CD4-positive, alpha-beta T cell treated with Interleukin-21 for 1 hour (primary cell): Measurements from ENCODE around the gene PSTPIP1.

Source experiments
- DNase-seq: peaks from one replicate; pipeline ENCODE4 v3.0.0-alpha.2; 2020

The PSTPIP1 gene

DNA sequence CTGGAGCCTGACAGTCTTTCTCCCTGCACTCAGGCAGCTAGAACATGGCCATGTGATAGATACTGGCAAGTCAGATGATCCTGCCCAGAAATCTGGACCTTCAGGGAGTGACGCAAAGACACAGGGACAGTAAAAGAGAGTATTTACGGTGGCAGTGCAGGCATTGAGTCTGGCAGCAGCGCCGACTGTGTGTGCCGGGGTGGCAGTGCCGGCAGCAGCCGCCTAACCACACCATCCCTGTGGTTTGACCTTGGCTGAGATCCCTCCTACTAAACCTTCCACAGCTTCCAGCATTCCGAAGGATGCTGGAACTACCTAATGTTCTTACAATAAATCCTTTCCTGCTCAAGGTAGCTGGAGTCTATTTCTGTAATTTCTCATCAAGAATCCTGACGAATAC, 80.6 kb downstream of the PSTPIP1 start:
- no peak for DNase-seq

- DNase-seq = no peak
Measured at GRCh38 chr15:77076323-77076915, 81.5 kb downstream of the PSTPIP1 start.

DNA sequence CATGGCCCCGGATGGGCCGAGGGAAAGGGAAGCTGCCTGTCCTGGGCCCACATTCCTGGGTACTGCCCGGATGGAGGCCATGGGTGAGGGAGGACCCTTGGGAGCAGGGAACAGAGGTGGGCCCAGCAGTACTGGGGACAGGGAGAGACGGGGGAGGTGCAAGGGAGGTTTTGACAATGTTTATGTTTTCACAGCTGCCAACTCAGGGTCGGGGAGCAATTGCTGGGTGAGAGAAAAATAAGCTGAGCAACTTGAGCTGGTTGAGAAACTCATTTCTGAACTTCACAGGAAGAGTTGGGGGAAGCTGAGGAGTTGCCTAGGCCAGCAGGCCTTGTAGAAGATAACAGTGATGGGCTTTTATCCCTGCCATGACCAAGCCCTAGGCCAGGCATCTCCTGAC, 87.0 kb downstream of the PSTPIP1 start:
- no peak for DNase-seq

DNA sequence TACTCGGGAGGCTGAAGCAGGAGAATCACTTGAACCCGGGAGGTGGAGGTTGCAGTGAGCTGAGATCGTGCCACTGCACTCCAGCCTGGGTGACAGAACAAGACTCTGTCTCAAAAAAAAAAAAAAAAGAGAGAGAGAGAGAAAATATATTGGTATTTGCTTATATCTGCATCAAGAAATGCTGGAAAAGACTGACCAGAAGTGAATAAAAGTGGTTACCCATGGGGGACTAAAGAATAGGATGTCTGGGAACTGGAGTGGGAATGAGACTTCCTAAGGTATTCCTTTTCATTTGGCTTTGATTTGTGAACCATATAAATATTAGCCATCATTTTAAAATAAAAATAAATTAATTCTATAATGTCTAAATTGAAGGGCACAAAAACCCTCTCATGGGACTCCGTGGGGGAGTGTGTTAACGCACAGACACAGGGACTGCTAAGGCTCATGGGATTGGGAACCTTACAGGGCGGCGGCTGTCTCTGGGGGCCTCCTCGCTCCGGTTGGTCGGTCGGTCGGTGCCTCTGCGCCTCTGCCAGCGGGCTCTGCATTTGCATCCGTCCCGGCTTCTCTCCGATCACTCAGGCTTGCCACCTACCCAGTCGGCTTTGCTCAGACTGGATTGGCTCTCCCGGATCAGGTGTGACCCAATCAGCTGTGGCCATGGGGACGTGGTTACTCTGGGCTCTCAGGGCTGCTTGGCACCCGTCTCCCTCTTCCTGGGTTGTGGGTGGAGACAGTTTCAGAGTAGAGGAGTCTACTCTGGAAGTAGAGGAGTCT, 88.6 kb downstream of the PSTPIP1 start:
- DNase-seq = peak; percentile 67

DNA sequence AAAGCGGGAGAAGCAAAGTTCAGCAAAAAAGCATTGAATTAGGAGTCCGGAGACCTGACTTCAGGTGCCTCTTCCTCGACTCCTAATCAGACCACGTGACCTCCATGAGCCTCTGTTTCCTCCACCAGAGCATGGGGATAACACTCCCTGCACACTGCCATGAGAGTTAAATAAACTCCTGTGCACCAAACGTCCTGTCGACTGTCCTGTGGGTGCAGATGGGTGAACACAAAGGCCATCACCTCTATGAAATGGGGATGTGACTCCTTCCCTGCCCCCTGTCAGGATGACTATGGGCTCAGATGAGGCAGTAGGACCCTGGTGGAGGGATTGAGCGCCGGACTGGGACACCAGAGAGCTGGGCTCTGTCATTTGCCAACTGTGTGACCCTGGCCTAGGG, 89.5 kb downstream of the PSTPIP1 start:
- no peak for DNase-seq

DNA sequence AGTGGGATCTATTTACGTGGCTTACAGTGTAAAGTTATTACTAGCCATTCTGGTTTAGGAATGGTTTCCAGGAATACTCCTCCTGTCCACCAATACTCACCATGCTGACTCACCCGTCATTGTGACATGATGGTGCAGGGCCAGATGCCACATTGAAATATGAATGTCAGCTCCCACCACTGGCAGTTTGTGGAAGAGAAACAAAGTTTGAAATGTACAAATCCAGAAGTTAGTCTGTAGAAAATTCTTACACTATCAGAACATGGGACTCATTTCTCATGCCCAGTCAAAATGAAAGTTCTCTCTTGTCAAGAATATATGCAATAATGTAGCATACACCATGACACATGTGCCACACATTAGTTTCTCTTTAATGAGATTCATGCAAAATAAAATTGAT, 90.4 kb downstream of the PSTPIP1 start:
- DNase-seq = no peak
